Esophagus squamous epithelium (tissue), 5 donors: Measurements from ENCODE around the gene TOP2B. TPM values are rescaled to one million over a fixed set of nuclear protein-coding genes. Genes with fewer than 3 reads are reported as not detected.

ENCODE experiments used
- DNase-seq: peaks from one replicate; lab custom pipeline; 2025; lab: John Stamatoyannopoulos, UW
- H3K27ac ChIP-seq, 4 donors: fragments of 200-600 bp; sonication (generic); one replicate each; pipeline ENCODE4 v1.5.1; 2016 to 2019; ENCODE audit warnings: mild to moderate bottlenecking in 1 of 4
- H3K27me3 ChIP-seq, 4 donors: fragments of 200-600 bp; sonication (generic); 1 replicate in 3 of 4; 2 replicates in 1 of 4; pipeline versions ENCODE4 v1.5.1 to v1.6.0; 2017 to 2021; ENCODE audit warnings: antibody characterized with exemption in 1 of 4
- H3K36me3 ChIP-seq, 3 donors: fragments of 200-600 bp; sonication (generic); one replicate each; pipeline ENCODE4 v1.5.1; 2016 to 2019
- H3K4me1 ChIP-seq, 3 donors: fragments of 200-600 bp; sonication (generic); one replicate each; pipeline ENCODE4 v1.5.1; 2017 to 2019
- H3K4me3 ChIP-seq, 4 donors: fragments of 200-600 bp; sonication (generic); 1 replicate in 3 of 4; 2 replicates in 1 of 4; pipeline ENCODE4 v1.5.1; 2016 to 2019; ENCODE audit warnings: mild to moderate bottlenecking in 2 of 4, moderate library complexity in 1 of 4
- H3K9me3 ChIP-seq, 3 donors: fragments of 200-600 bp; sonication (generic); one replicate each; pipeline ENCODE4 v1.5.1; 2016 to 2019
- POLR2A ChIP-seq, 4 donors: fragments of 450-650 bp; IDR thresholded peaks; one replicate each; pipeline ENCODE4 v1.6.1; 2017; ENCODE audit warnings: antibody characterized with exemption in 4 of 4, mild to moderate bottlenecking in 4 of 4, moderate library complexity in 3 of 4
- WGBS, 2 donors: methylation state at CpG; one replicate each; pipeline ENCODE4 v1.1.5; 2018; 5-methylcytosine and 5-hydroxymethylcytosine counted together
- intact Hi-C: fragments of 100-400 bp; cut with DNase I; formaldehyde crosslinking; loops from one replicate; pipeline ENCODE4 v1.15.0; 2022
- total RNA-seq, 4 donors: library from RNA; depleted of rRNA; stranded (reverse); fragments of >200 nt; gene quantifications; one replicate each; pipeline ENCODE4 v1.1.0, GENCODE V29; 2016
- TF ChIP-seq, protein P1 (sequence below), 6 experiments: fragments of 450-650 bp in 4 of 6; fragments of 200-600 bp in 2 of 6; sonication (generic) in 2 of 6; IDR thresholded peaks; one replicate each; pipeline ENCODE4 v1.5.1; 2016 to 2019; ENCODE audit warnings: antibody characterized with exemption in 6 of 6, mild to moderate bottlenecking in 4 of 6, moderate library complexity in 4 of 6
- donor health status: DM: yes; HTN: yes; CAD: no.

Gene TOP2B
- total RNA-seq, 4 donors from 2014 or later: 47.6 to 89.8 (median 67.4) TPM

DNA sequence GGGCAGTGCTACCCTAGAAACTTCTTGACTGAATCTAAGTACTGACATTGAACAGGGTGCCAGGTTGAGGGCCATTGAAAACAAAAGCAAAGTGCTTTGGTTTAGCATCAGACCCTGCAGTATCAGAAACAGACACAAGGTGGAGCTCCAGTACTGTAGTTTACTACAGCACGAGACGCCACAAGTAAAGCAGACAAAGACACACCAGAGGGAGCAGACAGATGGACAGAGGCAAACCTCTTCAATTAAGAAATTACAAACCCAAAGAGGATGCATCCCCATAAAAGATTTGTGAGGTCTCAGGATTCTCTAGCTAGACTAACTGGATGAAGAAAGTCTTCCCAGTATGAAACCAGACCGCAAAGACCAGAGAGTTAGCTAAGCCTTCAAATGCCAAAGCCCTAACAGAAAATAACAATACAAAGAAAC is 16.6 kb downstream of the TOP2B start:
- peak; percentile 6 for DNase-seq
- Histone ChIP-seq H3K36me3 (peaks cover 0 to 19% (median 0%) of the 10 kb centered on the region in 3 donors), H3K9me3 (peaks cover 0 to 20% (median 7%) of the 10 kb centered on the region in 3 donors), H3K4me1 (peaks cover 0 to 32% (median 5%) of the 10 kb centered on the region in 3 donors), H3K27ac (no peak overlapping the region), H3K27me3 (no peaks in the 10 kb centered on the region), H3K4me3 (no peak overlapping the region)
- no peak for TF ChIP-seq POLR2A (IDR thresholded peaks at IDR 0.05)
- TF ChIP-seq, protein P1, sequence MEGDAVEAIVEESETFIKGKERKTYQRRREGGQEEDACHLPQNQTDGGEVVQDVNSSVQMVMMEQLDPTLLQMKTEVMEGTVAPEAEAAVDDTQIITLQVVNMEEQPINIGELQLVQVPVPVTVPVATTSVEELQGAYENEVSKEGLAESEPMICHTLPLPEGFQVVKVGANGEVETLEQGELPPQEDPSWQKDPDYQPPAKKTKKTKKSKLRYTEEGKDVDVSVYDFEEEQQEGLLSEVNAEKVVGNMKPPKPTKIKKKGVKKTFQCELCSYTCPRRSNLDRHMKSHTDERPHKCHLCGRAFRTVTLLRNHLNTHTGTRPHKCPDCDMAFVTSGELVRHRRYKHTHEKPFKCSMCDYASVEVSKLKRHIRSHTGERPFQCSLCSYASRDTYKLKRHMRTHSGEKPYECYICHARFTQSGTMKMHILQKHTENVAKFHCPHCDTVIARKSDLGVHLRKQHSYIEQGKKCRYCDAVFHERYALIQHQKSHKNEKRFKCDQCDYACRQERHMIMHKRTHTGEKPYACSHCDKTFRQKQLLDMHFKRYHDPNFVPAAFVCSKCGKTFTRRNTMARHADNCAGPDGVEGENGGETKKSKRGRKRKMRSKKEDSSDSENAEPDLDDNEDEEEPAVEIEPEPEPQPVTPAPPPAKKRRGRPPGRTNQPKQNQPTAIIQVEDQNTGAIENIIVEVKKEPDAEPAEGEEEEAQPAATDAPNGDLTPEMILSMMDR (IDR thresholded peaks at IDR 0.05): peak; percentile 76 to 96 (median 88)
- intact Hi-C loops: loop anchor here (5.0 kb wide), 1 partner anchor 209 kb away; no protein-coding TSS in a partner anchor
- 47 to 50% methylated on average over 3 of the region's 3 CpGs for WGBS, 2 donors

DNA sequence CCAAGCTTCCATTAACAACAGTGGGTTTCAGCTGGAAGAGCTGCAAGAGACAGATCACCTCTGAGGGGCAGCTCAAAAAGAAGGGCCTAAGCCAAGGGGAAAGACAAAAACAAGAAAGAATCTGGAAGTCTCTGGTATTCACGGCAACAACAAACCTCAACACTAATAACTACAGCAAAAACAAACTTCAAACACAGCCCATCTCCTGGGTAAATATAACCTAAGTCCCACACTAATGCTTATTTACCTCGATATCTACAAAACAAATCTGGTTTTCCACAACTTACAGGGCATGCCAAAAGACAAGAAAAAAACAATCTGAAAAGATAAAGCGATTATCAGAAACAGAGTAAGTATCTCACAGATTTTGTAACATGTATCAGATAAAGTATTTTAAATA is 29.7 kb downstream of the TOP2B start:
- H3K4me3 ChIP-seq: no peak overlapping the region
- H3K36me3 ChIP-seq: peaks cover 0 to 88% (median 7%) of the 10 kb centered on the region in 3 donors
- no peak for TF ChIP-seq POLR2A (IDR thresholded peaks at IDR 0.05)
- TF ChIP-seq, protein P1 (IDR thresholded peaks at IDR 0.05): no peak
- no peaks in the 10 kb centered on the region for H3K4me1 ChIP-seq
- no peaks in the 10 kb centered on the region for H3K27me3 ChIP-seq
- no peaks in the 10 kb centered on the region for H3K9me3 ChIP-seq
- 83 to 91% methylated on average over 3 of the region's 3 CpGs for WGBS, 2 donors
- no peak overlapping the region for H3K27ac ChIP-seq
- DNase-seq: no peak
- intact Hi-C loops: no loop called here

DNA sequence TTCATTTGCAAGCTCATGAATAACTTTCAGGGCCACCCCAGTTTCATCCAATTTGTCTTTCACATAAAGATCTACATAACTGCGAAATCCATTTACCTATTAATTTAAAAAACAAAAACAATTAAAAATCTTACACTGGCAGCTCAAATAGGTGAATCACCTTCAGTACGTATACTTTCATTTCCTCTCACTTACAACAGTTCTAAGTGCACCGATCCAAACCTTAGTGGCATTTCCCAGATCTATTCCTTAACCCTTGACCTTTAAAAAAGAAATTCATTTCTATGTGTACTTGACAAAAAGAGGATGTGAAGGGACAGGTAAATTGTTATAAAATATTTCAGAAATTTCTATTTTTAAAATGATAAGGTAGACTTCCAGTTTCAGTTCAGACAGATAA is 30.8 kb downstream of the TOP2B start:
- TF ChIP-seq, protein P1 (IDR thresholded peaks at IDR 0.05): no peak
- TF ChIP-seq POLR2A (IDR thresholded peaks at IDR 0.05): no peak
- 86 to 92% methylated on average over 3 of the region's 3 CpGs for WGBS, 2 donors

DNA sequence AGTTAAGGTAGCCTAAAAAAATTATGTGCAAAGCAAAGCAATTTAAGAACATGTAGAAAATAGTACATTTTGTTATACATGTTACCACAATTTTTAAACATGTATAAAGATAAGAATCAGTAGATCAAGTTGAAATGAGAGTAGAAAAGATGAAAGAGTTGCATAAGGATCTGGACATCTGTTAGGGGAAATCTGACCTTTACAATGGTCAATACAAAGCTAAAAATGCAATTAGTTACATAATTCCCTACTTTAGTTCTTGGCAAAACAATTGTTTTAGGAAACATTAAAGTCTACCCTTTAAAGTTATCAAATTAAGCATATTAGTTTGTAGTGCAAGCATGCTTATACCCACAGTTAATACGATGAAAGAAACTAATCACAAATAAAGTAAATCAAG is 32.7 kb downstream of the TOP2B start:
- no peaks in the 10 kb centered on the region for H3K9me3 ChIP-seq
- no peaks in the 10 kb centered on the region for H3K4me1 ChIP-seq
- no peak overlapping the region for H3K27ac ChIP-seq
- H3K36me3 ChIP-seq: peaks cover 0 to 99% (median 8%) of the 10 kb centered on the region in 3 donors
- no peaks in the 10 kb centered on the region for H3K27me3 ChIP-seq
- TF ChIP-seq, protein P1 (IDR thresholded peaks at IDR 0.05): no peak
- TF ChIP-seq POLR2A (IDR thresholded peaks at IDR 0.05): no peak
- no peak overlapping the region for H3K4me3 ChIP-seq
- intact Hi-C loops: no loop called here
- WGBS, 2 donors: 92 to 94% methylated on average over 1 of the region's 1 CpG
- DNase-seq: no peak

More for the DNA sequence above, 30.8 kb downstream of the TOP2B start:
- Histone ChIP-seq H3K36me3 (peaks cover 0 to 91% (median 8%) of the 10 kb centered on the region in 3 donors), H3K4me3 (no peak overlapping the region), H3K9me3 (no peaks in the 10 kb centered on the region), H3K27me3 (no peaks in the 10 kb centered on the region), H3K4me1 (no peaks in the 10 kb centered on the region), H3K27ac (no peak overlapping the region)
- intact Hi-C loops: no loop called here
- no peak for DNase-seq

DNA sequence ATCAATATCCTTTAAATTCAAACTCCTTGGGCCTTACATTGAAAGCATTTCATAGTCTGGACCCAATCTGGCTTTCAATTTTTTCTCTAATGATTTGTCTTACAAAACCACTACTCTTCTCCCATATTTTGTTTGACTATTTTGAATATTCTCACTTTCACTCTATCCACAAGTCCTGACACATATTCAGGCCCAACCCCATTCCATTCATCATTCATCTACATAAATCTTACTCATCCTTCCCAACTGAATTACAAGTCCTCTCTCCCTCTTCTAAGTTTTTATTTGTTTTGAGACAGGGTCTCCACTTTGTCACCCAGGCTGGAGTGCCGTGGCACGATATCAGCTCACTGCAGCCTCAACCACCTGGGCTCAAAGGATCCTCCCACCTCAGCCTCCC is 43.6 kb downstream of the TOP2B start:
- no peak for DNase-seq
- 86% methylated on average over 2 of the region's 2 CpGs for WGBS, 2 donors
- no peak overlapping the region for H3K27ac ChIP-seq
- H3K9me3 ChIP-seq: no peaks in the 10 kb centered on the region
- H3K36me3 ChIP-seq: peaks cover 0 to 99% (median 12%) of the 10 kb centered on the region in 3 donors
- no peak overlapping the region for H3K4me3 ChIP-seq
- no peak for TF ChIP-seq POLR2A (IDR thresholded peaks at IDR 0.05)
- TF ChIP-seq, protein P1 (IDR thresholded peaks at IDR 0.05): no peak
- H3K4me1 ChIP-seq: no peaks in the 10 kb centered on the region
- intact Hi-C loops: no loop called here
- H3K27me3 ChIP-seq: no peaks in the 10 kb centered on the region
